ENCODE data around the gene TRAPPC12.
"Not testable (repeated sequence)": the region's sequence is repeated elsewhere in the genome, so short reads cannot be mapped to it uniquely, and the experiment has no call there.

TRAPPC12 gene

DNA sequence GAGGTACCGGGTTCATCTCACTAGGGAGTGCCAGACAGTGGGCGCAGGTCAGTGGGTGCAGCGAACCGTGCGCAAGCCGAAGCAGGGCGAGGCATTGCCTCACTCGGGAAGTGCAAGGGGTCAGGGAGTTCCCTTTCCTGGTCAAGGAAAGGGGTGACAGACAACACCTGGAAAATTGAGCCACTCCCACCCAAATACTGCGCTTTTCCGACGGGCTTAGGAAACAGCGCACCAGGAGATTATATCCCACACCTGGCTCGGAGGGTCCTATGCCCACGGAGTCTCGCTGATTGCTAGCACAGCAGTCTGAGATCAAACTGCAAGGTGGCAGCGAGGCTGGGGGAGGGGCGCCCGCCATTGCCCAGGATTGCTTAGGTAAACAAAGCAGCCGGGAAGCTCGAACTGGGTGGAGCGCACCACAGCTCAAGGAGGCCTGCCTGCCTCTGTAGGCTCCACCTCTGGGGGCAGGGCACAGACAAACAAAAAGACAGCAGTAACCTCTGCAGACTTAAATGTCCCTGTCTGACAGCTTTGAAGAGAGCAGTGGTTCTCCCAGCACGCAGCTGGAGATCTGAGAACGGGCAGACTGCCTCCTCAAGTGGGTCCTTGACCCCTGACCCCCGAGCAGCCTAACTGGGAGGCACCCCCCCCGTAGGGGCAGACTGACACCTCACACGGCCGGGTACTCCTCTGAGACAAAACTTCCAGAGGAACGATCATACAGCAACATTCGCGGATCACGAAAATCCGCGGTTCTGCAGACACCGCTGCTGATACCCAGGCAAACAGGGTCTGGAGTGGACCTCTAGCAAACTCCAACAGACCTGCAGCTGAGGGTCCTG, 9.9 kb upstream of the TRAPPC12 start:
- not testable (repeated sequence) for DNase-seq

DNA sequence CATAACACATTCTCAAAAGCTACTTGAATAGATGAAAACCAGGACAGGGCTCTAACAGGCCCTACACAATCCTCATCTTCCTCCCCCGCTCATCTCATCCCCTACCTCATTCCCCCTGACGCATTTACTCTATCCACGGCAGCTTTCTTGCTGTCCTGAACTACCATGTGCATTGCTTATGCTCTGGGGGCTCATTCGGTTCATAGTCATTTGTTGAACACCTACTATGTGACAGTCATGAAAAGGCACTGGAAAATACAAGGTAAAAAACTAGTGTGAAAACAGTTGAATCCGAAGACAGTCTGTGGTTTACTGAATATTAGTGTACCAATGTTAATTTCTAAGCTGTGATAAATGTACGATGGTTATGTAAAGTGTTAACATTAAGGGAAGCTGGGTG, 2.7 kb upstream of the TRAPPC12 start:
- DNase-seq, result no peak

DNA sequence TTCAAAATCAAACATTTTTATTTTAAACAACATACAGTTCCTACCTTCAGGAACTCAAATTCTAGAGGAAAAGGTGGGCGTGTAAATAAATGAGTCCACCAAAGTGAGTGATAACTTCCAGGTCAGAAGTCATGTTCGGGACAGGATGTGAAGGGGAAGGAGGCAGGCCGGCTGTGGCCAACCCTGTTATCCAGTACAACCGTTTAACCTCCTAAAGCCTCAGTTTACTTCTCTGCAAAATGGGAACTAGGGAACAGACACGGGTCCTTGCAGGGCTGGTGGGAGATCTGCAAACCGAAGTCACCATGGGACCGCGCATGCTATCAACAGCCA, 2.2 kb upstream of the TRAPPC12 start:
- DNase-seq, result peak; percentile 53

DNA sequence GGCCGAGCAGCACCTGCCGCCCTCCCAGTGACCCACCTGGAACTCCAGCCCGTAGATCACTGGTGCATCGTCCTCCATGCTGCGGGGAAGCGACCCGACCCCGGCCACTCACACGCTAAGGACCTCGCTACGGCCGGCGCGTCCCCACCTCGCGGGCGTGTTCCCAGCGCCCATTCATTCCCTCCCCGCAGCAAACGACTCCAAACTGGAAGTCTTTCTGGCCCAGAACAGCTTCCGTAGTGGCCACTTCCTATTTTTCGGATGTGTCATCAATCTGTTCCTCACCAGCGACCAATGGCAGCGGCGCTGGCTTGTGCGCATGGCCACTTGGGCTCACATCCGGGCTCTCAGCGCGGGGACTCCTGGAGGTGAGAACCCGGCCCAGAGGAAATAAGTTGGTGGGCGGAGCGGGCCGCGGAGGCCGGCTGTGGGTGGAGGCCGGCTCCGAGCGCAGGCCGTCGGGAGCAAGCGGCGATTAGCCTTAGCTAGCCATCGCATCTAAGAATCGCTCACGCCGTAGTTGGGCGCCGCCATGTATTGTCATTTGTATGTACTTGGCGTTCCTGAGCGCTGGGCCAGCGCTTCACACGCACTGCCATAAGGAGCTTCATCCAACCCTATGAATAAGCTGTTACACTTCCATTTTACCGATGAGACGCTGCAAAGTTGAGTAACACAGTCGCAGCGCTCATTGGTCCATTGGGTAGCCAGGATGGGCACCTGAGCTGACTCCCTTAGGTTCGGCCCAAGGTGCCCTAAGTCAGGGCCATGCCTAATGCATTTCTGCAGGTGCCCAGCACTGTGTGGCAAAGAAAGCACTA, 1.7 kb upstream of the TRAPPC12 start, which contains the start of gene EIPR1:
Gene EIPR1, minus strand, starts transcription at position 207 of the 821 bp plus-strand sequence. Its CDS starts 129 bp downstream, at position 78.
- DNase-seq, result peak; percentile 98

DNA sequence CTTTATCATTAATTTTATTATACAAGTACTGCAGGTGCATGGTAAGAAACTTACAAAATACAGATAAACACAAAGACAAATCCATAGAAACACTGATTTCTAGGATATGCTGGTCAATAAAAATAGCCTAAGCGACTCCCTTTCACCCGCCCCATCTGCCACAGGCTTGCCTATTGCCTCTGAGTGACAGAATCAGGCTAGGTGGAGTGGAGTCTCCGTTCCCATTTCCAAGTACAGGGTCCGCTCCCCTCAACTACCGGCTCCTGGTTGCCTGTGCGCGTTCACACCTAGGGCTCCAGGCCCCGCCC, 201 bp upstream of the TRAPPC12 start:
- DNase-seq, result no peak

DNA sequence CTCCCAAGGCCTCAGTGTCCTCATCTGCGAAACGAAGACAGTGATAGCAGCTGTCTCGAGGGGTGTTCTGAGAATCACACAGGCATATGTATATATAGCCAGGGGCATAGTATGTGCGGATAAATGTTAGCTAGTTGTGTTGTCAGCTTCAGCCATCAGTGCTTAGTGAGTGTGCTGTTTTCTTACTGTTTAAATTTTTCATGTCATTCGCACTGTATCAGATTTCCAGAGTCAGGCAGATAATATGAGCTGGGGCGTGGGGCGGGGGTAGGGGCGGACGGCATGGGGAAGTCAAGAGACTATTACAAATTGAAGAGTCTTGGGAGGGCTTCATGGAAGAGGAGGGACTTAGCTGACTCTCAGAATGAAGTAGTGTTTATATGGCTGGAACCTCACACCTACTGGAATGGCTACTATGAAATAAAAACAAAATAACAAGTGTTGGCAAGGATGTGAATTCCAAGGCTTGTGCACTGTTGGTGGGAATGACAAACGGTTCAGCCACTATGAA, 7.0 kb downstream of the TRAPPC12 start:
- DNase-seq, result no peak

DNA sequence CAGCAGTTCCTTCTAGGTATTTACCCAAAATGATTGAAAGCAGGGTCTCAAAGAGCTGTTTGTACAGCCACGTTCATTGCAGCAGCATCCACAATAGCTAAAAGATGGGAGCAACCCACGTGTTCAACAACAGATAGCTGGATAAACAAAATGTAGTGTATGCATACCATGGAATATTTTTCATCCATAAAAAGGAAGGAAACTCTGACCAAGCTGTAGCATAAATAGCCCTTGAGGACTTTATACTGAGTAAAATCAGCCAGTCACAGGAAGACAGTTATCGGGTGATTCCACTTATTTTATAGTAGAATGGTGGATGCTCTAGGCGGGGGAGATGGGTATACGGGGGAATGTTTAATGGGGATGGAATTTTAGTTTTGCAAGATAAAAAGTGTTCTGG, 7.5 kb downstream of the TRAPPC12 start:
- DNase-seq, result no peak

DNA sequence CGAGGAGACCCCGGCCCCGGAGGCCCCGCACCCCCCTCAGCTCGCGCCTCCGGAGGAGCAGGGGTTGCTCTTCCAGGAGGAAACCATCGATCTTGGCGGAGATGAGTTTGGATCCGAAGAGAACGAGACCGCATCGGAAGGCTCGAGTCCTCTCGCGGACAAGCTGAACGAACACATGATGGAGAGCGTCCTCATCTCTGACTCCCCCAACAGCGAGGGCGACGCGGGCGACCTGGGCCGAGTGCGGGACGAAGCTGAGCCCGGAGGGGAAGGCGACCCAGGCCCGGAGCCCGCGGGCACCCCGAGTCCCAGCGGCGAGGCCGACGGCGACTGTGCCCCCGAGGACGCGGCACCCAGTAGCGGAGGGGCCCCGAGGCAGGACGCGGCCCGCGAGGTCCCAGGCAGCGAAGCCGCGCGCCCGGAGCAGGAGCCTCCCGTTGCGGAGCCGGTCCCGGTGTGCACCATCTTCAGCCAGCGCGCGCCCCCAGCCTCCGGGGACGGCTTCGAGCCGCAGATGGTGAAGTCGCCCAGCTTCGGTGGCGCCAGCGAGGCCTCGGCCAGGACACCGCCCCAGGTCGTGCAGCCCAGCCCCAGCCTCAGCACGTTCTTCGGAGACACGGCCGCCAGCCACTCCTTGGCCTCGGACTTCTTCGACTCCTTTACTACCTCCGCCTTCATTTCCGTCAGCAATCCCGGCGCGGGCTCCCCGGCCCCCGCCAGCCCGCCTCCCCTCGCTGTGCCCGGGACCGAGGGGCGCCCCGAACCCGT, 8.3 kb downstream of the TRAPPC12 start:
- no peak for DNase-seq

DNA sequence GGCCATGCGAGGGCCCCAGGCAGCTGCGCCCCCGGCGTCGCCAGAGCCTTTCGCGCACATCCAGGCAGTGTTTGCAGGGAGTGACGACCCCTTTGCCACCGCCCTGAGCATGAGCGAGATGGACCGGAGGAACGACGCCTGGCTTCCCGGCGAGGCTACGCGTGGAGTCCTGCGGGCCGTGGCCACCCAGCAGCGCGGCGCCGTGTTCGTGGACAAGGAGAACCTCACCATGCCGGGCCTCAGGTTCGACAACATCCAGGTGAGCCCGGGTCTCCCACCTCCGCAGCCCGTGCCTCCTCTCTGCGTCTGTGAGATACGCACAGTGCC, 8.9 kb downstream of the TRAPPC12 start:
- DNase-seq, result no peak

DNA sequence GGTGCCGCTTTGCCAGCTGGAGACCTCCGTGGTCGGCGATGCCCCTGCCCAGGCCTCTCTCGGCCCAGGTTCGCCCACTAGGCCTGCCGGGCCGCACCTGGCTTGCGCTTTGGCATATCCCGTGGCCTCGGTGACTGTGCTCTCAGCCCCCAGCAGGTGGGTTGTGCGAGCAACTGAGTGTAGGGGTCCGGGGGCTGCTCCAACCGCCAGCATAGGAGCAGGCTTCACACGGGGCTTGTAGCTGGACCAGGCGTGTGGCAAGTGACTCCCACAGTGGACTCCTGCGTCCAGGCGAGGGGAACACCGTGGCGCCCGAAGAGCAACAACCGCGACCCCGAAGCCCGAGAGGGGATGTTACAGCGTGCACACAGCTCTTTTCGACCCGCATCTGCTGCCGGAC, 9.7 kb downstream of the TRAPPC12 start:
- DNase-seq, result no peak

DNA sequence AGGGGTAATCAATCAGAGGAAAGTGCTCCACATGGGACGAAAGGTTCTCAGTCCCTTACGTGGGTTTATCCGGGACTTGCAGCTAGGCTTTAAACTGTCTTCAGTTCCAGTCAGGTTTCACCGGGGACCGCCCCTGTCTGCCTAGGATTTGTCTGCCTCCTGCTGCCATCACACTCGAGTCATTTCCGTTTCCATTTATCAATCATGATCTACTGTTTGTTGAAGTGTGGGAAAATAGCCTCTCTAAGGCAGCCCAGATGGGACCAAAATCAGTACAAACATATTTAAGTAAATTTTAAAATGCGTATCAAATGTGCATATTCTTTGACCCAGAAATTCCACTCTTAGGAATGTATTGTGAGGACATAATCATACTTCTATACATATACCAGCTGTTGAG, 10.5 kb downstream of the TRAPPC12 start:
- DNase-seq, result no peak

DNA sequence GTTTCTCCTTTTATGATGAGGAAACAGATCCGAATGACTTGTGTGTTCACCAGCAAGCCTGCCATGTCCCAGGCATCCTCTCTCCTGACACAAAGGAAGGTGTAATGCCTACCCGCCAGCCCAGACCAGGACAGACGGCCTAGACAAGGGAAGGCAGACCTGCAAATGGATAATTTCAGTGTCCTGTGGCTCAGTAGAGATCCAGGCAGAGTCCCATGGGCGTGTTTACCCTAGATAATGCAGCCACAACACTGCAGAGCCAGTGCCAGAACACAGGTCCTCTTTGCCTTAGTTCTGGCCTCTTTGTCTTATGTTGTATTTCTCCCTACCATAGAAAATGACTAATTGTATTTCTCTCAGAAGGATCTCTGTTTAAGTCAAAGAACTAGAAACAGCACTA, 12.7 kb downstream of the TRAPPC12 start:
- DNase-seq, result no peak

DNA sequence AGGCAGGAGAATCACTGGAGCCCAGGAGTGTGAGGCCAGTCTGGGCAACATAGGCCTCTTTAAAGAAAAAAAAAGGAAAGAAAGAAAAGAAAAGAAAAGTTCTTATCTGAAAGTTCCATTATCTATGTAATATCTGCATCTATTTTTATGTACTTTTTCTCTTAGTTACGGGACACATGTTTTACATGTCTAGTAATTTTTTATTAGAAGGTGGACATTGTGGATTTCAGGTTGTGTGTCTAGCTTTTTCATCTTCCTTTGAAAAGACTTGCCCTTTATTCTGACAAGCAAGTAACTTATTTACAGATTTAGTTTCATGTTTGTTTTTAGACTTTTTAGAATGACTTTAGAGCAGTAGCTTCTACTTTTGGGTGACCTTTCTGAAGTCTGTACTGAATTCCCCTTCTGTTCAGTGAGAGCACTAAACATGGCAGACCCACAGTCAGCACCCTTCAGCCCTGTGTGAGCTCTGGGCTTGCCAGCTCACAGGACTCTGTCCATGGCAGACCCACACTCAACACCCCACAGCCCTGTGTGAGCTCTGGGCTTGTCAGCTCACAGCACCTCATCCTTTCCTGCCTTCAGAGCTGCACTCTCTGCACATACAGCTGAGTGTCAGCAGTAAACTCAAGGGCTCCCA, 17.5 kb downstream of the TRAPPC12 start:
- DNase-seq, result no peak

DNA sequence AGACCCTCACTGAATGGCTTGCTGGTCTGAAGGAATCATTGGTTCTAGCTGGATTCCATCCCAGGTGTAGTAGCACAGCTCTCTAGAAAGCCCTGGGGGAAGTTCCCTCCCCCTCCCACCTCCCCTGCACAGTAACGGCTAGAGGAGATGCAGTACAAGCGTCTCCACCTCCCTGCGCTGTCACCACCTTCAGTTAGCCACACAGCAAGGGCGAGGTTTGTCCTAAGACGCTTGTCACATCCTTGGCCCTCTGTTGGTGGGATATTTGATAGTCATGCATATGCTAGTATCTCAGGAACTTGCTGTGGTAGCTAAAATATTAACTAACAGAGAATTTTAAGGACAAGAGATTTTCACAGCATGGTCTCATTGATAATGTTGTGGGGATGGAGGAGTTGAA, 19.4 kb downstream of the TRAPPC12 start:
- DNase-seq, result no peak

DNA sequence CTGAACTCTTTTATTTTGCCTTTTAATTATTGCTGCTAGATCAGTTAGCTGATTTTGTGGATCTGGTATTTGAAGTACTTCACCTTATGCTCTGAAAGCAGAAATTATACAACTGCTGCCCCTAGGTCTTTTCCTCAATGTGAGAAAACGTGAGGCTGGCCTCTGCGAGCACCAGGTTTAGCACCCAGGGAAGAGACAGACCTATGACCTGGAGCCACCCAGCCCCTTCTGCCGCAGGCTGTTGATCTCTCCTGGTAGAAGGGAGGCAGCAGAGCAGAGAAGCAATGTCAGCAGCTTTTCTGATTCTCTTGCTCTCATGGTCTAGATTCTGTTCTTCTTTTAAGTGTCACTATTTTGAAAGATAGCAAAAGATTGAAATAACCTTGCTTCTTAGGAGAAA, 19.9 kb downstream of the TRAPPC12 start:
- DNase-seq, result no peak

DNA sequence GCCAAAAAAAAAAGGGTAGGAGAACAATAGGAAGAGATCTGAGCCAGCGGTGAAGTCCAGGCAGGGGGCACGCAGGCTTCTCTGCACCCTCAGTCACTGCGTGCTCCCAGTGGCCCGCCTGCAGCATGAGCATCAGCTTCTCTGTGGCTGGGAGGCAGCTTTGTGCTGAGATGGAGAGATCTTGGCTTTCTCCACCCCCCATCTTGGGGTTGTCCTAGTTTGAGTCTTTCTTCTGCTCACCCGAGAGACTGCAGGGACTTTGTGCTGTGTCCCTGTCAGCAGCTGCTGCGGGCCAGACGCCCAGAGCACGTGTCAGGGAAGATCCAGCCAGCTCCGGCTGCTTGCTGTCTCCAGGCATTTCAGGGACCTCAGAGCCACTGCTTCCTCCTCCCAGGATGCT, 20.3 kb downstream of the TRAPPC12 start:
- DNase-seq, result no peak

DNA sequence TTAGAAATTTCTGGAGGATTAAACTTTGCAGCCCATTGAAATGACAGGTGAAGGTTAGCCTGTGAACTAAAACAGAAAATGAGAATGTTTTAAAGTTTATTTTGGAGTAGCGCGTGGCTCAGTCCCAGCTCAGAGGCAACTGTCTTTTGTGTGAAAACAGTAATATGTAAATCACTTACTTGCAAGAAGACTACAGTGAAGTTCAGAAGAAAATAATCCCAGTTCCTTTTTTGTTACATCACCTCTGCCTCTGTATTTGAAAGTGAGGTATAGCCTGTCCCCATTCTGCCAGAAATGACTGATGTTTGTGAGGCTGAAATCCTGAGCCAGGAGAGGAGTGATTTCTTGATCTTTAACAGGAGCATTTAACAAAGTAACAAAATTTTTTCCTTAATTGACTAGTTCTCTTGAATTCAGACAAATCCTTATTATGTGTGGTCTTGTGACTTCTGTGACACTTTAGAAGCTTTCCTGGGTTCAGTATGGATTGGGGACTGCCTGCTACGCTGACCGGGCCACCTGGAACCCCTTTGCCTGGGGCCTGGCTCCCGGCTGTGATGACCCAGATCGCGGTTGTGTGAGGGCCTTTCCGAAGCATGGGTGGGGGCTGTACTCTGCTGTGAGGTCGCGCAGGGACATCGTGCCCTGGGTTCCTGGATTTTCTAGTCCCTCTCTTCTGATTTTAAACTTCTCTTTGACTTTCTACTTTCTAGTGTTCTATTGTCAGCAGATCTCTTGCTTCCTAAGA, 24.3 kb downstream of the TRAPPC12 start:
- no peak for DNase-seq

DNA sequence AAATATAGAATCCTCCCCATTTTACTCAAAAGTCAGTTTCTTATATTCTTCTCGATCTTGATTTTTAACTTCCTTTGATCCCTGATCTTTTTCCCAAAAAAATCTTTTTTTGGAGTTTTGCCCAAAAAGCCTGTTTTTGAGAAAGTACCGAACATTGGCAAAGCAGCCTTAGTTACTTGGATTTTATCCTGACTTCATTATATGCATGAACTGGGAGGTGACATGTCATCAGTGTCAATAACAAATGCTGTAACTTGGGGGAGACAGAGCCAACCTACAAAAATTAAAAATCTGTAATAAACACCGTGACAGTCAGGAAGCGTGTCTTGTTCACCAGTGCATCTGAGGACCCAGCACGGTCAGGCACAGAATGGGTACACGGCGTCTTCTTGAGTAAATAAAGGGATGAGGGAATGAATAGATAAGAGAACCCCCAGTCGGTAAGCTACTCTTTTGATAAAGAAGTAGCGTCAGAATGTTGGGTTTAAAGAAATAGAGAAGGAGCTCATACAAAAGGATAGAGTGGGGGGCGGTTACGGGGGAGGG, 24.9 kb downstream of the TRAPPC12 start:
- no peak for DNase-seq

DNA sequence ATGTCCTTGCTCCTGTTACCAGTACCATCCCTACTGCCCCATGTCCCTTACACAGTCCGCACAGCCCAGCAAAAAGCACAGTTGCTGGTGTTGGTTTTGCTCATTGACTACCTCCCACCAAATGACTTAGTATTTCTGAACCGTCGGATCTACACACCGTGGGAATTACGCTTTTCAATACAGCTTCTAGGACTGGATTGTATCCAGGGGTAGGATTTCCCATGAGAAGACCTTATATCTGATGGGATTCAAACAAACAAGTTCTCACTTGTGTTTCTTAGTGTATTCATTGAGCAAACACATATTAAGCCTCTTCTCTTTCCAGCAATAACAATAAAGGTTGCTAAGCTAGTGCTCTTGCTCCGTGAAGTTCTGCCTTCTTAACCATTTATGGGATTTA, 25.8 kb downstream of the TRAPPC12 start:
- no peak for DNase-seq

DNA sequence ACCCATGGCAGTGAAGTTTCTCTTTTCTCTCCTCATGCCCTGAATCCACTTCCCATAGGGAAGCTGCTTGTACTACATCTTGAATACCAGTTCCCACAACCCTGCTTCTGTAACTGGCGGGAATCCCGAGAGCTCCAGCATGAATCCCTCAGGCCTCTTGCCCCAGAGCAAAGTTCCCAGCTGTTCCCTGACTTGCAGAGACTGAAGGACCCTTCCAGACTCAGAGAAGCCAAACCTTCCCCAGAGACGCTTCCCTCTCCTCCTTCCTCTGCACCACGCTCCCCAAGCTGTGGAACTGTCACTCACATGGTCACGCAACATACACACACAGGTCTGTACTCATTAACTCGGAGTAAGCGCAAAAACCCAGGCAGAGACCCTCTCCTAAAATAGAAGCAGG, 26.4 kb downstream of the TRAPPC12 start:
- DNase-seq, result no peak

DNA sequence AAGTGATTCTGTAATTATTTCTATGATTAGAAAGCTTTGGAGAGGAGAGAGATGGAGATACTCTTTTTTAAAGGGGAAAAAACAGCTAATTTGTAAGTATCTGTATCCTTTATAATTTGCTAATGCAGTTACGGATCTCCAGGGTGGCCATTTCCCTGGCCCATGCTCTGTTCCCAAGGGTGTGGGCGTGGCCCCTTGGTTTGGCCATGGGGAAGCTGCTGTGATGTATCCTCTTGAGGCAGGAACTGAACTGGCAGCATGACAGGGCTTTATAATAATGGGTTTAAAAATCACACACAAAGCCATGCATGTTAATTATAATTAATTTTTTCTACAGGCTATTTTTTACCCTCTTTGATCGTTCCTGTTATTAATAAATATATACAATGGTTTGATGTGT, 27.0 kb downstream of the TRAPPC12 start:
- no peak for DNase-seq

DNA sequence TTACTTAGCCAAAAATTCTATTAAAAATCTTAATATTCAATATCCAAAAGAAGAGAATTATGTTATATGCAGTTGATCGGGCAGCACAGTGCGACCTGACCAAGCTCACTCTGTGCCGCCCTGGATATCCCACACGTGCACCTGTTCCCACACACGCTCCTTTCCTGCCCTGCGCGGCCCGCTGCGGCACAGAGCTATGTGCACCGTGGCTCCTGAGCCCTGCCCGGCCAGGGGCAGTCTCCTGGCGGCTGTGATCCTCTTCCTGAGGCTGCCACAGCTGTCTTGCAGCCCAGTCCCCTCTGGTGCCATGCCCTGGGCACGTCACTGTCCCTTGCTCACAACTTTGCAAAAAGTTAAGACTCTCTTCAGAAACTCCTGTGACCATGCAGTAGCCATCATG, 29.3 kb downstream of the TRAPPC12 start:
- no peak for DNase-seq
